Measurements from ENCODE around the gene MXRA5. TPM values are rescaled to one million over a fixed set of nuclear protein-coding genes. Genes with fewer than 3 reads are reported as not detected.

The MXRA5 gene
- total and polyA plus RNA-seq, 2 donors from 2014 or later: 4.4 to 12.2 TPM

GRCh38 chrX:3393178-3393577 is 46.7 kb upstream of the MXRA5 start:
- DNase-seq: no peak
- Histone ChIP-seq H3K27me3 (ENCODE audit: control insufficient read depth, insufficient read depth, low read length) (no peaks in the 10 kb centered on the region), H3K4me3 (ENCODE audit: low read length in 3 of 3) (no peak overlapping the region), H3K9me3 (ENCODE audit: control insufficient read depth in 2 of 3, insufficient read depth in 1 of 3, low read length in 3 of 3) (no peaks in the 10 kb centered on the region), H3K27ac (ENCODE audit: low read depth in 2 of 2, low read length in 2 of 2) (no peak overlapping the region), H3K4me1 (ENCODE audit: control insufficient read depth in 2 of 3, insufficient read depth in 2 of 3, low read depth in 1 of 3, low read length in 3 of 3) (no peaks in the 10 kb centered on the region), H3K36me3 (ENCODE audit: control insufficient read depth in 2 of 3, insufficient read depth in 3 of 3, low read length in 3 of 3) (no peaks in the 10 kb centered on the region), H3K9ac (ENCODE audit: low read length in 3 of 3) (no peak overlapping the region)
- intact Hi-C loops (cut with DNase I): no loop called here
- no peak for TF ChIP-seq CTCF (IDR thresholded peaks at IDR 0.05; ENCODE audit: borderline replicate concordance, extremely low read depth, insufficient read depth)
- peak; percentile 94 for FAIRE-seq

- FAIRE-seq (no peak), DNase-seq (no peak)
- Histone ChIP-seq H3K27me3 (ENCODE audit: control insufficient read depth, insufficient read depth, low read length) (no peaks in the 10 kb centered on the region), H3K4me3 (ENCODE audit: low read length in 3 of 3) (no peak overlapping the region), H3K9ac (ENCODE audit: low read length in 3 of 3) (no peak overlapping the region), H3K9me3 (ENCODE audit: control insufficient read depth in 2 of 3, insufficient read depth in 1 of 3, low read length in 3 of 3) (no peaks in the 10 kb centered on the region), H3K36me3 (ENCODE audit: control insufficient read depth in 2 of 3, insufficient read depth in 3 of 3, low read length in 3 of 3) (no peaks in the 10 kb centered on the region), H3K27ac (ENCODE audit: low read depth in 2 of 2, low read length in 2 of 2) (no peak overlapping the region), H3K4me1 (ENCODE audit: control insufficient read depth in 2 of 3, insufficient read depth in 2 of 3, low read depth in 1 of 3, low read length in 3 of 3) (no peaks in the 10 kb centered on the region)
- intact Hi-C loops (cut with DNase I): no loop called here
- no peak for TF ChIP-seq CTCF (IDR thresholded peaks at IDR 0.05; ENCODE audit: borderline replicate concordance, extremely low read depth, insufficient read depth)
These were observed 42.0 kb upstream of the MXRA5 start for GRCh38 chrX:3388457-3388856.

GRCh38 chrX:3384327-3384726 is 37.9 kb upstream of the MXRA5 start:
- no peak for FAIRE-seq
- no peaks in the 10 kb centered on the region for H3K27me3 ChIP-seq (ENCODE audit: control insufficient read depth, insufficient read depth, low read length)

More at GRCh38 chrX:3384327-3384726, 37.9 kb upstream of the MXRA5 start:
- TF ChIP-seq CTCF (IDR thresholded peaks at IDR 0.05; ENCODE audit: borderline replicate concordance, extremely low read depth, insufficient read depth): no peak
- no peaks in the 10 kb centered on the region for H3K9me3 ChIP-seq (ENCODE audit: control insufficient read depth in 2 of 3, insufficient read depth in 1 of 3, low read length in 3 of 3)
- intact Hi-C loops (cut with DNase I): no loop called here
- H3K4me1 ChIP-seq (ENCODE audit: control insufficient read depth in 2 of 3, insufficient read depth in 2 of 3, low read depth in 1 of 3, low read length in 3 of 3): no peaks in the 10 kb centered on the region
- H3K4me3 ChIP-seq (ENCODE audit: low read length in 3 of 3): no peak overlapping the region
- no peak overlapping the region for H3K9ac ChIP-seq (ENCODE audit: low read length in 3 of 3)
- H3K27ac ChIP-seq (ENCODE audit: low read depth in 2 of 2, low read length in 2 of 2): no peak overlapping the region
- peak in 4 of 5 donors; percentile 24 to 83 (median 51) for DNase-seq
- no peaks in the 10 kb centered on the region for H3K36me3 ChIP-seq (ENCODE audit: control insufficient read depth in 2 of 3, insufficient read depth in 3 of 3, low read length in 3 of 3)
